ENCODE data around the gene TEFM. TPM values are rescaled to one million over a fixed set of nuclear protein-coding genes. Genes with fewer than 3 reads are reported as not detected.

The TEFM gene
- total RNA-seq, 1 experiment from 2014 or later, result 10.7 TPM

- H3K27me3 Mint-ChIP-seq (ENCODE audit: insufficient read depth, unreplicated experiment), result peaks cover 46% of the 10 kb centered on the region
- H3K36me3 Mint-ChIP-seq (ENCODE audit: insufficient read depth, unreplicated experiment), result no peaks in the 10 kb centered on the region
- no peaks in the 10 kb centered on the region for H3K4me1 Mint-ChIP-seq (ENCODE audit: insufficient read depth, unreplicated experiment)
- H3K27ac Mint-ChIP-seq (ENCODE audit: low read depth, unreplicated experiment), result no peak overlapping the region
- CTCF ChIA-PET, result no interaction called here
- no peak for TF ChIP-seq CTCF (IDR thresholded peaks at IDR 0.05; ENCODE audit: unreplicated experiment)
- DNase-seq (ENCODE audit: unreplicated experiment), result no peak
- H3K9me3 Mint-ChIP-seq (ENCODE audit: unreplicated experiment), result no peaks in the 10 kb centered on the region
- intact Hi-C loops (cut with micrococcal nuclease), result no loop called here
- H3K4me3 Mint-ChIP-seq (ENCODE audit: unreplicated experiment), result peak overlapping the region; percentile 52
- BruUV-seq (replicated peaks), result no TSS peak
- POLR2A ChIA-PET, result interaction anchor here (0.6 to 0.7 kb wide), 2 partner anchors 17 to 23 kb away, joined by 3 to 4 read pairs; no protein-coding TSS in a partner anchor
These were observed 14.9 kb upstream of the TEFM start for GRCh38 chr17:30920683-30921543.

GRCh38 chr17:30920282-30920681, 14.2 kb upstream of the TEFM start:
- Mint-ChIP-seq H3K4me3 (ENCODE audit: unreplicated experiment) (no peak overlapping the region), H3K27me3 (ENCODE audit: insufficient read depth, unreplicated experiment) (peaks cover 39% of the 10 kb centered on the region), H3K27ac (ENCODE audit: low read depth, unreplicated experiment) (no peak overlapping the region), H3K36me3 (ENCODE audit: insufficient read depth, unreplicated experiment) (no peaks in the 10 kb centered on the region), H3K9me3 (ENCODE audit: unreplicated experiment) (no peaks in the 10 kb centered on the region), H3K4me1 (ENCODE audit: insufficient read depth, unreplicated experiment) (no peaks in the 10 kb centered on the region)
- no peak for DNase-seq (ENCODE audit: unreplicated experiment)
- BruUV-seq (replicated peaks), result no TSS peak
- CTCF ChIA-PET, result no interaction called here
- intact Hi-C loops (cut with micrococcal nuclease), result no loop called here
- POLR2A ChIA-PET, result interaction anchor here (0.6 kb wide), 1 partner anchor 22 kb away, joined by 4 read pairs; no protein-coding TSS in a partner anchor
- TF ChIP-seq CTCF (IDR thresholded peaks at IDR 0.05; ENCODE audit: unreplicated experiment), result no peak

GRCh38 chr17:30917050-30917449, 11.0 kb upstream of the TEFM start:
- Mint-ChIP-seq H3K4me3 (ENCODE audit: unreplicated experiment) (no peak overlapping the region), H3K9me3 (ENCODE audit: unreplicated experiment) (no peaks in the 10 kb centered on the region), H3K27ac (ENCODE audit: low read depth, unreplicated experiment) (no peak overlapping the region), H3K36me3 (ENCODE audit: insufficient read depth, unreplicated experiment) (no peaks in the 10 kb centered on the region), H3K4me1 (ENCODE audit: insufficient read depth, unreplicated experiment) (no peaks in the 10 kb centered on the region), H3K27me3 (ENCODE audit: insufficient read depth, unreplicated experiment) (peaks cover 21% of the 10 kb centered on the region)
- DNase-seq (ENCODE audit: unreplicated experiment), result no peak
- BruUV-seq (replicated peaks), result no TSS peak
- TF ChIP-seq CTCF (IDR thresholded peaks at IDR 0.05; ENCODE audit: unreplicated experiment), result no peak
- ChIA-PET CTCF (interaction anchor here (0.7 kb wide), 1 partner anchor 1078 kb away, joined by 3 read pairs; no protein-coding TSS in a partner anchor), POLR2A (interaction anchor here (1.3 kb wide), 1 partner anchor 10 kb away, joined by 7 read pairs; the partner anchor contains the start of gene TEFM)
- intact Hi-C loops (cut with micrococcal nuclease), result no loop called here

- no TSS peak for BruUV-seq (replicated peaks)
- no peak overlapping the region for H3K27ac Mint-ChIP-seq (ENCODE audit: low read depth, unreplicated experiment)
- no peaks in the 10 kb centered on the region for H3K9me3 Mint-ChIP-seq (ENCODE audit: unreplicated experiment)
- DNase-seq (ENCODE audit: unreplicated experiment), result no peak
- TF ChIP-seq CTCF (IDR thresholded peaks at IDR 0.05; ENCODE audit: unreplicated experiment), result no peak
- no peak overlapping the region for H3K4me3 Mint-ChIP-seq (ENCODE audit: unreplicated experiment)
- CTCF ChIA-PET, result interaction anchor here (0.6 kb wide), 1 partner anchor 79 kb away, joined by 3 read pairs; no protein-coding TSS in a partner anchor
- H3K27me3 Mint-ChIP-seq (ENCODE audit: insufficient read depth, unreplicated experiment), result peaks cover 10% of the 10 kb centered on the region
- H3K4me1 Mint-ChIP-seq (ENCODE audit: insufficient read depth, unreplicated experiment), result no peaks in the 10 kb centered on the region
- intact Hi-C loops (cut with micrococcal nuclease), result no loop called here
- POLR2A ChIA-PET, result interaction anchor here (1.5 to 1.8 kb wide), 2 partner anchors 9 to 11 kb away, joined by 4 to 7 read pairs; partner anchors contain the start of gene TEFM
- H3K36me3 Mint-ChIP-seq (ENCODE audit: insufficient read depth, unreplicated experiment), result no peaks in the 10 kb centered on the region
These were observed 10.0 kb upstream of the TEFM start for GRCh38 chr17:30915833-30916611.

Measured in MCF 10A (cell line).